H9 (cell line): ENCODE data around the gene SLAIN1. TPM values are rescaled to one million over a fixed set of nuclear protein-coding genes. Genes with fewer than 3 reads are reported as not detected.

ENCODE experiments used
- DNase-seq: peaks from one replicate; pipeline ENCODE4 v3.0.0-alpha.2; 2017
- H2AFZ ChIP-seq: one replicate; pipeline ENCODE4 v1.6.1; 2013; ENCODE audit warnings: mild to moderate bottlenecking, low read length, control low read depth, moderate library complexity
- H2AK5ac ChIP-seq: 2 replicates; pipeline ENCODE4 v1.6.1; 2013; ENCODE audit warnings: low read length, control low read depth, mixed read lengths; ENCODE audit not compliant: insufficient read length
- H2BK120ac ChIP-seq: one replicate; pipeline ENCODE4 v1.6.1; 2013; ENCODE audit warnings: low read depth, mild to moderate bottlenecking, low read length, control low read depth, inconsistent platforms; ENCODE audit not compliant: poor library complexity, severe bottlenecking
- H2BK12ac ChIP-seq: 2 replicates; pipeline ENCODE4 v1.6.1; 2013; ENCODE audit warnings: low read length, control low read depth, mixed read lengths, low read depth; ENCODE audit not compliant: insufficient read length
- H2BK15ac ChIP-seq: 2 replicates; pipeline ENCODE4 v1.6.1; 2013; ENCODE audit warnings: low read depth, low read length, control low read depth
- H2BK20ac ChIP-seq: one replicate; pipeline ENCODE4 v1.6.1; 2013; ENCODE audit warnings: low read depth, mild to moderate bottlenecking, low read length, control low read depth, inconsistent platforms; ENCODE audit not compliant: poor library complexity, severe bottlenecking
- H2BK5ac ChIP-seq: 2 replicates; pipeline ENCODE4 v1.6.1; 2013; ENCODE audit warnings: low read length, control low read depth, mixed read lengths; ENCODE audit not compliant: insufficient read length
- H3K14ac ChIP-seq: 2 replicates; pipeline ENCODE4 v1.6.1; 2013; ENCODE audit warnings: low read length, control low read depth; ENCODE audit not compliant: insufficient read depth
- H3K18ac ChIP-seq: 2 replicates; pipeline ENCODE4 v1.6.1; 2013; ENCODE audit warnings: low read depth, mild to moderate bottlenecking, mixed read lengths, low read length, control low read depth; ENCODE audit not compliant: insufficient read length
- H3K23ac ChIP-seq: 2 replicates; pipeline ENCODE4 v1.6.1; 2013; ENCODE audit warnings: low read length, control low read depth, mixed read lengths, low read depth; ENCODE audit not compliant: insufficient read length
- H3K23me2 ChIP-seq: 2 replicates; pipeline ENCODE4 v1.6.1; 2013; ENCODE audit warnings: low read depth, mild to moderate bottlenecking, mixed read lengths, low read length, control low read depth; ENCODE audit not compliant: insufficient read length, poor library complexity, severe bottlenecking
- H3K27ac ChIP-seq: 2 replicates; pipeline ENCODE4 v1.5.1; 2013; ENCODE audit warnings: low read length, control low read depth, mixed read lengths, low read depth; ENCODE audit not compliant: insufficient read length
- H3K27me3 ChIP-seq: 2 replicates; pipeline ENCODE4 v1.6.1; 2013; ENCODE audit warnings: low read length, control low read depth, inconsistent platforms; ENCODE audit not compliant: insufficient read depth
- H3K4ac ChIP-seq: 2 replicates; pipeline ENCODE4 v1.6.1; 2013; ENCODE audit warnings: low read depth, mild to moderate bottlenecking, control low read depth, inconsistent platforms, low read length, moderate library complexity
- H3K4me1 ChIP-seq: 2 replicates; pipeline ENCODE4 v1.6.1; 2013; ENCODE audit warnings: low read length, control low read depth, inconsistent platforms; ENCODE audit not compliant: insufficient read depth
- H3K4me2 ChIP-seq: 2 replicates; pipeline ENCODE4 v1.6.1; 2013; ENCODE audit warnings: low read length, control low read depth, mixed read lengths; ENCODE audit not compliant: insufficient read length, insufficient read depth
- H3K56ac ChIP-seq: 2 replicates; pipeline ENCODE4 v1.6.1; 2013; ENCODE audit warnings: low read depth, mild to moderate bottlenecking, mixed read lengths, low read length, control low read depth; ENCODE audit not compliant: insufficient read length
- H3K79me1 ChIP-seq: 2 replicates; pipeline ENCODE4 v1.6.1; 2013; ENCODE audit warnings: low read depth, mild to moderate bottlenecking, moderate library complexity, low read length, control low read depth, inconsistent platforms; ENCODE audit not compliant: insufficient read depth, poor library complexity, severe bottlenecking
- H3K79me2 ChIP-seq: 2 replicates; pipeline ENCODE4 v1.6.1; 2013; ENCODE audit warnings: low read length, control low read depth, inconsistent platforms; ENCODE audit not compliant: insufficient read depth
- H3K9ac ChIP-seq: 2 replicates; pipeline ENCODE4 v1.6.1; 2013; ENCODE audit warnings: low read length, control low read depth, mixed read lengths; ENCODE audit not compliant: insufficient read length; ENCODE audit errors: extremely low read depth
- H3K9me3 ChIP-seq: one replicate; pipeline ENCODE4 v1.6.1; 2013; ENCODE audit warnings: low read depth, low read length, inconsistent platforms; ENCODE audit not compliant: control insufficient read depth
- H3T11ph ChIP-seq: one replicate; pipeline ENCODE4 v1.6.1; 2013; ENCODE audit warnings: mild to moderate bottlenecking, low read length, control low read depth, inconsistent platforms
- H4K20me1 ChIP-seq: one replicate; pipeline ENCODE4 v1.6.1; 2013; ENCODE audit not compliant: control insufficient read depth, insufficient read length, insufficient read depth
- H4K5ac ChIP-seq: 2 replicates; pipeline ENCODE4 v1.6.1; 2013; ENCODE audit warnings: low read depth, mild to moderate bottlenecking, mixed read lengths, low read length, control low read depth; ENCODE audit not compliant: insufficient read length
- H4K8ac ChIP-seq: replicated peaks from 2 replicates; pipeline ENCODE4 v1.6.1; 2013; ENCODE audit warnings: low read length, control low read depth, mixed read lengths, low read depth; ENCODE audit not compliant: insufficient read length
- H4K91ac ChIP-seq: 2 replicates; pipeline ENCODE4 v1.6.1; 2013; ENCODE audit warnings: low read depth, mild to moderate bottlenecking, moderate library complexity, mixed read lengths, low read length, control low read depth; ENCODE audit not compliant: insufficient read length
- H3K27ac Mint-ChIP-seq, 3 experiments: 2 replicates in 2 of 3; 3 replicates in 1 of 3; pipeline ENCODE4 v1.8.0; 2020 to 2021; ENCODE audit warnings: mixed read lengths in 3 of 3, mild to moderate bottlenecking in 1 of 3, moderate library complexity in 1 of 3
- H3K27me3 Mint-ChIP-seq: 2 replicates; pipeline ENCODE4 v1.8.0; 2021; ENCODE audit warnings: low read depth, mild to moderate bottlenecking, moderate library complexity, mixed read lengths
- H3K36me3 Mint-ChIP-seq, 3 experiments: 2 replicates in 2 of 3; 3 replicates in 1 of 3; pipeline ENCODE4 v1.8.0; 2020 to 2021; ENCODE audit warnings: low read depth in 3 of 3, mixed read lengths in 3 of 3; ENCODE audit not compliant: insufficient read depth in 1 of 3
- H3K4me1 Mint-ChIP-seq, 2 experiments: 2 replicates each; pipeline ENCODE4 v1.8.0; 2020; ENCODE audit warnings: mixed read lengths in 2 of 2
- H3K4me3 Mint-ChIP-seq, 2 experiments: 2 replicates in 1 of 2; 3 replicates in 1 of 2; pipeline ENCODE4 v1.8.0; 2020 to 2021; ENCODE audit warnings: mild to moderate bottlenecking in 2 of 2, mixed read lengths in 2 of 2, moderate library complexity in 1 of 2
- H3K9me3 Mint-ChIP-seq, 2 experiments: 2 replicates in 1 of 2; 3 replicates in 1 of 2; pipeline ENCODE4 v1.8.0; 2020; ENCODE audit warnings: mild to moderate bottlenecking in 2 of 2, mixed read lengths in 2 of 2, moderate library complexity in 1 of 2
- WGBS: extraction: QIAGEN DNeasy Blood & Tissue Kit; methylation state at CpG from one replicate; pipeline ENCODE4 v1.1.7; 2013; ENCODE audit warnings: missing lambda C conversion rate, low lambda C conversion rate, mixed read lengths; ENCODE audit not compliant: insufficient read length; ENCODE audit errors: extremely low coverage; 5-methylcytosine and 5-hydroxymethylcytosine counted together
- total RNA-seq: library from RNA; stranded (reverse); gene quantifications from 2 replicates; pipeline ENCODE4 v1.2.1, GENCODE V29; 2021
- TF ChIP-seq, protein P1 (sequence below): fragments of 200-600 bp; sonication (generic); conservative IDR thresholded peaks from 3 replicates; pipeline ENCODE4 v1.8.0; 2021; ENCODE audit warnings: antibody characterized with exemption, mild to moderate bottlenecking

Gene SLAIN1
- total RNA-seq, 1 experiment from 2014 or later: 23.2 TPM

DNA sequence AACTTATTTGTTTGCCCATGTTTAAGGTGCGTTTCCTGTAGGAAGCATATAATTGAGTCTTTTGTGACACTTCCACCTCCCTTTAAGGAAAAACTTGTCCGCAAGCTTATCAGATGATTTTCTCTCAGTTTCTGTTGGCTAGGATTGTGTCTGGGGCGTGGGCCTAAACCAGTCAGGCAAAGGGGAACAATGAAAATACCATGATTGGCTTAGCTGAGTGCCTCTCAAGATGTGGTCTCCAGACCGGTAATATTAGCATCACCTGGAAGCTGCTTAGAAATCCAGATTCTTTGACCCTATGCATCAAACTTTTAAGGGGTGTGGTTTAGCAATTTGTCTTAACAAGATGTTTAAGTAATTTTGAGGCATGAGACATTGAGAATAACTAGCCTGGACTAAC, 20.0 kb downstream of the SLAIN1 start:
- Histone ChIP-seq H3K23ac (no peak overlapping the region), H2AFZ (no peak overlapping the region), H3K27me3 (no peaks in the 10 kb centered on the region), H4K8ac (no peak overlapping the region), H2BK5ac (no peak overlapping the region), H2BK15ac (no peak overlapping the region), H4K20me1 (no peaks in the 10 kb centered on the region), H3K9ac (no peak overlapping the region), H3K14ac (no peak overlapping the region), H3K9me3 (no peaks in the 10 kb centered on the region), H3K18ac (no peak overlapping the region), H3K79me1 (no peaks in the 10 kb centered on the region), H3K23me2 (no peaks in the 10 kb centered on the region), H3K56ac (no peak overlapping the region), H2BK20ac (no peak overlapping the region), H3K79me2 (peaks cover 6% of the 10 kb centered on the region; the same call in 1 of the 2 replicates), H4K91ac (no peak overlapping the region), H3K4me2 (no peak overlapping the region), H4K5ac (no peak overlapping the region), H3K4ac (no peak overlapping the region), H3T11ph (no peak overlapping the region), H2BK120ac (no peak overlapping the region), H2BK12ac (no peak overlapping the region), H3K27ac (no peak overlapping the region), H3K4me1 (no peaks in the 10 kb centered on the region; the same call in 1 of the 2 replicates), H2AK5ac (no peak overlapping the region)
- TF ChIP-seq, protein P1, sequence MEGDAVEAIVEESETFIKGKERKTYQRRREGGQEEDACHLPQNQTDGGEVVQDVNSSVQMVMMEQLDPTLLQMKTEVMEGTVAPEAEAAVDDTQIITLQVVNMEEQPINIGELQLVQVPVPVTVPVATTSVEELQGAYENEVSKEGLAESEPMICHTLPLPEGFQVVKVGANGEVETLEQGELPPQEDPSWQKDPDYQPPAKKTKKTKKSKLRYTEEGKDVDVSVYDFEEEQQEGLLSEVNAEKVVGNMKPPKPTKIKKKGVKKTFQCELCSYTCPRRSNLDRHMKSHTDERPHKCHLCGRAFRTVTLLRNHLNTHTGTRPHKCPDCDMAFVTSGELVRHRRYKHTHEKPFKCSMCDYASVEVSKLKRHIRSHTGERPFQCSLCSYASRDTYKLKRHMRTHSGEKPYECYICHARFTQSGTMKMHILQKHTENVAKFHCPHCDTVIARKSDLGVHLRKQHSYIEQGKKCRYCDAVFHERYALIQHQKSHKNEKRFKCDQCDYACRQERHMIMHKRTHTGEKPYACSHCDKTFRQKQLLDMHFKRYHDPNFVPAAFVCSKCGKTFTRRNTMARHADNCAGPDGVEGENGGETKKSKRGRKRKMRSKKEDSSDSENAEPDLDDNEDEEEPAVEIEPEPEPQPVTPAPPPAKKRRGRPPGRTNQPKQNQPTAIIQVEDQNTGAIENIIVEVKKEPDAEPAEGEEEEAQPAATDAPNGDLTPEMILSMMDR: no peak
- Mint-ChIP-seq H3K4me1 (peaks cover 29 to 43% of the 10 kb centered on the region in 2 experiments), H3K9me3 (peaks cover 9 to 10% of the 10 kb centered on the region in 2 experiments; a peak in 4 of 5 replicates), H3K27me3 (no peaks in the 10 kb centered on the region; the same call in 1 of the 2 replicates), H3K4me3 (no peak overlapping the region), H3K27ac (no peak overlapping the region), H3K36me3 (peaks cover 26 to 29% (median 26%) of the 10 kb centered on the region in 3 experiments)
- no CpG with 5 or more reads among the region's 4 CpGs for WGBS
- no peak for DNase-seq
